K562 (cell line): ENCODE results near the gene PTOV1. TPM values are rescaled to one million over a fixed set of nuclear protein-coding genes. Genes with fewer than 3 reads are reported as not detected.
A peak's percentile ranks its signal among the peaks of the same experiment; 100 is the strongest.

ENCODE experiments used
- ELF1 ChIP-seq: fragments of 200-800 bp; sonication (Bioruptor generic); IDR thresholded peaks from 2 replicates; pipeline ENCODE4 v1.6.1; 2016; ENCODE audit warnings: missing genetic modification characterization, missing compliant biosample characterization
- ETV5 ChIP-seq: sonication (generic); formaldehyde crosslinking; IDR thresholded peaks from 2 replicates; pipeline ENCODE4 v1.4.0; 2020; ENCODE audit warnings: low read depth, mild to moderate bottlenecking, missing genetic modification reagents
- FOXJ2 ChIP-seq: fragments of 200-800 bp; sonication (Bioruptor generic); IDR thresholded peaks from 2 replicates; pipeline ENCODE4 v1.6.1; 2016; ENCODE audit warnings: missing genetic modification characterization, missing compliant biosample characterization
- HMGN3 ChIP-seq: IDR thresholded peaks from 2 replicates; pipeline ENCODE4 v1.6.1; 2011; ENCODE audit warnings: borderline replicate concordance, low read depth, mild to moderate bottlenecking, mixed read lengths, low read length; ENCODE audit not compliant: insufficient read length; ENCODE audit errors: extremely low read depth
- L3MBTL2 ChIP-seq: fragments of 450-650 bp; IDR thresholded peaks from 2 replicates; pipeline ENCODE4 v1.6.1; 2016; ENCODE audit warnings: mild to moderate bottlenecking, moderate library complexity
- NBN ChIP-seq: fragments of 450-650 bp; IDR thresholded peaks from 2 replicates; pipeline ENCODE4 v1.6.1; 2016; ENCODE audit warnings: low read depth, mild to moderate bottlenecking
- POLR2A ChIP-seq: fragments of 450-650 bp; conservative IDR thresholded peaks from 2 replicates; pipeline ENCODE4 v1.6.1; 2016
- SMARCC2 ChIP-seq: fragments of 450-650 bp; IDR thresholded peaks from 2 replicates; pipeline ENCODE4 v1.6.1; 2017; ENCODE audit warnings: antibody characterized with exemption, moderate library complexity, mild to moderate bottlenecking, low read depth
- SREBF2 ChIP-seq: sonication (generic); formaldehyde crosslinking; IDR thresholded peaks from 2 replicates; pipeline ENCODE4 v1.4.0; 2020; ENCODE audit warnings: mild to moderate bottlenecking, missing genetic modification reagents
- SRSF7 ChIP-seq: fragments of 200-400 bp; formaldehyde crosslinking; optimal IDR thresholded peaks from 2 replicates; pipeline ENCODE3; 2017; ENCODE audit warnings: mild to moderate bottlenecking, low read depth, low read length
- TCF3 ChIP-seq: sonication (generic); formaldehyde crosslinking; IDR thresholded peaks from 2 replicates; pipeline ENCODE4 v1.4.0; 2020; ENCODE audit warnings: mild to moderate bottlenecking, missing genetic modification reagents
- ZNF146 ChIP-seq: IDR thresholded peaks from one replicate; pipeline ENCODE4 v1.6.1; 2018; ENCODE audit warnings: missing compliant biosample characterization; ENCODE audit not compliant: unreplicated experiment
- ZNF212 ChIP-seq: fragments of 450-650 bp; formaldehyde crosslinking; IDR thresholded peaks from 2 replicates; pipeline ENCODE4 v1.4.0; 2020; ENCODE audit warnings: mild to moderate bottlenecking
- polyA plus RNA-seq, 8 experiments: library from polyadenylated mRNA; depleted of rRNA in 4 of 8; stranded (reverse) in 5 of 8; unstranded in 3 of 8; fragments of >200 nt; fragmentation: Nextera tagmentation in 2 of 8; fragmentation: Illumina TruSeq in 1 of 8; extraction: Ambion mirVana in 2 of 8; extraction: Trizol in 1 of 8; gene quantifications; 2 replicates each; pipeline versions ENCODE4 v1.2.1 to v1.2.3, GENCODE V29; 2011 to 2014; ENCODE audit warnings: inconsistent platforms in 1 of 8, missing spikeins in 1 of 8
- total RNA-seq, 7 experiments: library from RNA; depleted of rRNA in 6 of 7; stranded (reverse); fragments of >200 nt in 6 of 7; fragmentation: Illumina TruSeq in 2 of 7; extraction: Trizol in 2 of 7; gene quantifications; 2 replicates each; pipeline versions ENCODE4 v1.2.1 to v1.2.3, GENCODE V29; 2011 to 2021; ENCODE audit warnings: low replicate concordance in 1 of 7
- TF ChIP-seq, protein P1 (sequence below): fragments of 250-450 bp; sonication (Bioruptor Pico); IDR thresholded peaks from 2 replicates; pipeline ENCODE4 v1.4.0; 2020; ENCODE audit warnings: borderline replicate concordance
- TF ChIP-seq, protein P2 (sequence below): fragments of 450-650 bp; IDR thresholded peaks from 2 replicates; pipeline ENCODE4 v1.6.1; 2017; ENCODE audit warnings: antibody characterized with exemption, mild to moderate bottlenecking
- TF ChIP-seq, protein P3 (sequence below), 3 experiments: fragments of 200-800 bp in 1 of 3; fragments of 250-450 bp in 1 of 3; fragments of 450-650 bp in 1 of 3; sonication (Bioruptor Pico) in 1 of 3; sonication (Bioruptor generic) in 1 of 3; formaldehyde crosslinking in 1 of 3; IDR thresholded peaks; 2 replicates each; pipeline versions ENCODE4 v1.6.1 to v1.8.0; 2016 to 2022; ENCODE audit warnings: mild to moderate bottlenecking in 2 of 3, missing genetic modification characterization in 2 of 3, missing compliant biosample characterization in 1 of 3, moderate library complexity in 1 of 3
- TF ChIP-seq, protein P4 (sequence below): fragments of 450-650 bp; formaldehyde crosslinking; IDR thresholded peaks from 2 replicates; pipeline ENCODE4 v1.4.0; 2020; ENCODE audit warnings: mild to moderate bottlenecking, moderate library complexity

Gene PTOV1
- total and polyA plus RNA-seq, 9 of the 15 experiments (the other 6 are each of a cell fraction or from before 2014, with no cell fraction given), result 4.9 to 169 (median 43.5) TPM

DNA sequence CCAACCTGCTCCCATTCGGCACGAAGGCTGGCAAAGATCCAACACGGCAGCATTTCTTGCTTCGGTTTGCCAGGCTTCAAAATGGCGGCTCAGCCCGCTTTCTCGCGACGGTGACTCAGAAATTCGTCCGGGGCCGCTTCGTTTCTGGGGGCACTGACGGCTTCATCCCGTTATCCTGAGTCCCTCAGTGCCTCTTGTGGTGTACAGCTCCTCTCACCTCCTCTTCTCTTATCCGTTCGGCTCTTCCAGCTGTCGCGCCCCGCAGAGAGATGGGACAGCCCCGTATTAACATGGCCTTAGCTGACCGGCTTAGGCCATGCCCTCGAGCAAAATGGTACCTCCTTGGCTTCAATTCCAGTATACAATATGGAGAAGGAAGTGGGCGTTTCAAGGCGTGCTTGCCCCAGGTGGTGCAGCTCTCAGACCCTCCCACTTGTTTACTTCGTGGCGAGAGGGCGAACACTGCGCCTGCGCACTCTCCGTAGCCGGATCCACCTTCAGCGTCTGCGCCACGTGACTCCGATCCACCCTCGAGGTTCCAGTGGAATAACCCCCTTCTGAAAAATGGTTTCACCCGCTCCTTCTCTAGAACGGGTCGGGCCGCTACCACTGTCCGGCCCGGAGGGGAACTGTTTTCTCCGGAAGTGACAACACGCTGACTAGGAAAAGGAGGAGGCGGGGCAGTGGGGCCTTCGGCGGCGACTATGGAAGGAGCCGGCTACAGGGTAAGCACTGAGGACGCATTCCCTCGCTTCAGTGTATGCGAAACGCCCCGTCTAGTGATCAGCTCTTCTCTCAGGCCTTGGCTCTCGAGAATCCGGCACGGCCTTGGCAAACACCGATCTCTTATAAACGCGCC, 26.3 kb downstream of the PTOV1 start, which contains the start of the genes AKT1S1 and TBC1D17 (continued):
- TF ChIP-seq, protein P1, sequence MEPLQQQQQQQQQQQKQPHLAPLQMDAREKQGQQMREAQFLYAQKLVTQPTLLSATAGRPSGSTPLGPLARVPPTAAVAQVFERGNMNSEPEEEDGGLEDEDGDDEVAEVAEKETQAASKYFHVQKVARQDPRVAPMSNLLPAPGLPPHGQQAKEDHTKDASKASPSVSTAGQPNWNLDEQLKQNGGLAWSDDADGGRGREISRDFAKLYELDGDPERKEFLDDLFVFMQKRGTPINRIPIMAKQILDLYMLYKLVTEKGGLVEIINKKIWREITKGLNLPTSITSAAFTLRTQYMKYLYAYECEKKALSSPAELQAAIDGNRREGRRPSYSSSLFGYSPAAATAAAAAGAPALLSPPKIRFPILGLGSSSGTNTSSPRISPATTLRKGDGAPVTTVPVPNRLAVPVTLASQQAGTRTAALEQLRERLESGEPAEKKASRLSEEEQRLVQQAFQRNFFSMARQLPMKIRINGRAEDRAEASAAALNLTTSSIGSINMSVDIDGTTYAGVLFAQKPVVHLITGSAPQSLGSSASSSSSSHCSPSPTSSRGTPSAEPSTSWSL (CRISPR knock-in tag), result no peak
- no peak for TF ChIP-seq ZNF212 (CRISPR knock-in tag)
- peak; percentile 92 for TF ChIP-seq ELF1 (tag)
- TF ChIP-seq, protein P2, sequence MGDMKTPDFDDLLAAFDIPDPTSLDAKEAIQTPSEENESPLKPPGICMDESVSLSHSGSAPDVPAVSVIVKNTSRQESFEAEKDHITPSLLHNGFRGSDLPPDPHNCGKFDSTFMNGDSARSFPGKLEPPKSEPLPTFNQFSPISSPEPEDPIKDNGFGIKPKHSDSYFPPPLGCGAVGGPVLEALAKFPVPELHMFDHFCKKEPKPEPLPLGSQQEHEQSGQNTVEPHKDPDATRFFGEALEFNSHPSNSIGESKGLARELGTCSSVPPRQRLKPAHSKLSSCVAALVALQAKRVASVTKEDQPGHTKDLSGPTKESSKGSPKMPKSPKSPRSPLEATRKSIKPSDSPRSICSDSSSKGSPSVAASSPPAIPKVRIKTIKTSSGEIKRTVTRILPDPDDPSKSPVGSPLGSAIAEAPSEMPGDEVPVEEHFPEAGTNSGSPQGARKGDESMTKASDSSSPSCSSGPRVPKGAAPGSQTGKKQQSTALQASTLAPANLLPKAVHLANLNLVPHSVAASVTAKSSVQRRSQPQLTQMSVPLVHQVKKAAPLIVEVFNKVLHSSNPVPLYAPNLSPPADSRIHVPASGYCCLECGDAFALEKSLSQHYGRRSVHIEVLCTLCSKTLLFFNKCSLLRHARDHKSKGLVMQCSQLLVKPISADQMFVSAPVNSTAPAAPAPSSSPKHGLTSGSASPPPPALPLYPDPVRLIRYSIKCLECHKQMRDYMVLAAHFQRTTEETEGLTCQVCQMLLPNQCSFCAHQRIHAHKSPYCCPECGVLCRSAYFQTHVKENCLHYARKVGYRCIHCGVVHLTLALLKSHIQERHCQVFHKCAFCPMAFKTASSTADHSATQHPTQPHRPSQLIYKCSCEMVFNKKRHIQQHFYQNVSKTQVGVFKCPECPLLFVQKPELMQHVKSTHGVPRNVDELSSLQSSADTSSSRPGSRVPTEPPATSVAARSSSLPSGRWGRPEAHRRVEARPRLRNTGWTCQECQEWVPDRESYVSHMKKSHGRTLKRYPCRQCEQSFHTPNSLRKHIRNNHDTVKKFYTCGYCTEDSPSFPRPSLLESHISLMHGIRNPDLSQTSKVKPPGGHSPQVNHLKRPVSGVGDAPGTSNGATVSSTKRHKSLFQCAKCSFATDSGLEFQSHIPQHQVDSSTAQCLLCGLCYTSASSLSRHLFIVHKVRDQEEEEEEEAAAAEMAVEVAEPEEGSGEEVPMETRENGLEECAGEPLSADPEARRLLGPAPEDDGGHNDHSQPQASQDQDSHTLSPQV, result no peak
- TF ChIP-seq, protein P3, sequence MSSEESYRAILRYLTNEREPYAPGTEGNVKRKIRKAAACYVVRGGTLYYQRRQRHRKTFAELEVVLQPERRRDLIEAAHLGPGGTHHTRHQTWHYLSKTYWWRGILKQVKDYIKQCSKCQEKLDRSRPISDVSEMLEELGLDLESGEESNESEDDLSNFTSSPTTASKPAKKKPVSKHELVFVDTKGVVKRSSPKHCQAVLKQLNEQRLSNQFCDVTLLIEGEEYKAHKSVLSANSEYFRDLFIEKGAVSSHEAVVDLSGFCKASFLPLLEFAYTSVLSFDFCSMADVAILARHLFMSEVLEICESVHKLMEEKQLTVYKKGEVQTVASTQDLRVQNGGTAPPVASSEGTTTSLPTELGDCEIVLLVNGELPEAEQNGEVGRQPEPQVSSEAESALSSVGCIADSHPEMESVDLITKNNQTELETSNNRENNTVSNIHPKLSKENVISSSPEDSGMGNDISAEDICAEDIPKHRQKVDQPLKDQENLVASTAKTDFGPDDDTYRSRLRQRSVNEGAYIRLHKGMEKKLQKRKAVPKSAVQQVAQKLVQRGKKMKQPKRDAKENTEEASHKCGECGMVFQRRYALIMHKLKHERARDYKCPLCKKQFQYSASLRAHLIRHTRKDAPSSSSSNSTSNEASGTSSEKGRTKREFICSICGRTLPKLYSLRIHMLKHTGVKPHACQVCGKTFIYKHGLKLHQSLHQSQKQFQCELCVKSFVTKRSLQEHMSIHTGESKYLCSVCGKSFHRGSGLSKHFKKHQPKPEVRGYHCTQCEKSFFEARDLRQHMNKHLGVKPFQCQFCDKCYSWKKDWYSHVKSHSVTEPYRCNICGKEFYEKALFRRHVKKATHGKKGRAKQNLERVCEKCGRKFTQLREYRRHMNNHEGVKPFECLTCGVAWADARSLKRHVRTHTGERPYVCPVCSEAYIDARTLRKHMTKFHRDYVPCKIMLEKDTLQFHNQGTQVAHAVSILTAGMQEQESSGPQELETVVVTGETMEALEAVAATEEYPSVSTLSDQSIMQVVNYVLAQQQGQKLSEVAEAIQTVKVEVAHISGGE (CRISPR knock-in tag; IDR thresholded peaks at IDR 0.05), result peak in 1 of 3 experiments; percentile 64; a peak in 1 of 6 replicates
- peak; percentile 14 for TF ChIP-seq NBN
- TF ChIP-seq TCF3, result no peak
- TF ChIP-seq, protein P4, sequence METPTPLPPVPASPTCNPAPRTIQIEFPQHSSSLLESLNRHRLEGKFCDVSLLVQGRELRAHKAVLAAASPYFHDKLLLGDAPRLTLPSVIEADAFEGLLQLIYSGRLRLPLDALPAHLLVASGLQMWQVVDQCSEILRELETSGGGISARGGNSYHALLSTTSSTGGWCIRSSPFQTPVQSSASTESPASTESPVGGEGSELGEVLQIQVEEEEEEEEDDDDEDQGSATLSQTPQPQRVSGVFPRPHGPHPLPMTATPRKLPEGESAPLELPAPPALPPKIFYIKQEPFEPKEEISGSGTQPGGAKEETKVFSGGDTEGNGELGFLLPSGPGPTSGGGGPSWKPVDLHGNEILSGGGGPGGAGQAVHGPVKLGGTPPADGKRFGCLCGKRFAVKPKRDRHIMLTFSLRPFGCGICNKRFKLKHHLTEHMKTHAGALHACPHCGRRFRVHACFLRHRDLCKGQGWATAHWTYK (CRISPR knock-in tag), result no peak
- TF ChIP-seq SMARCC2, result 0 out of 2 replicates have a peak, but pooled peaks have one; percentile 11
- peak; percentile 91 for TF ChIP-seq L3MBTL2
- TF ChIP-seq FOXJ2 (tag), result peak; percentile 95
- TF ChIP-seq POLR2A, result peak; percentile 88
- no peak for TF ChIP-seq SREBF2 (CRISPR knock-in tag)
- no peak for TF ChIP-seq SRSF7
- TF ChIP-seq HMGN3, result no peak
- peak; percentile 97 for TF ChIP-seq ETV5 (CRISPR knock-in tag)
- no peak for TF ChIP-seq ZNF146 (CRISPR knock-in tag)
